Stomach (tissue), 4 donors: ENCODE measurements around the gene BORCS6.

Source experiments
- EP300 ChIP-seq: sonication (generic); formaldehyde crosslinking; IDR thresholded peaks from one replicate; pipeline ENCODE4 v1.6.1; 2017; ENCODE audit warnings: antibody characterized with exemption
- POLR2A ChIP-seq, 4 donors: fragments of 450-650 bp; IDR thresholded peaks; one replicate each; pipeline ENCODE4 v1.6.1; 2016; ENCODE audit warnings: antibody characterized with exemption in 4 of 4, control low read depth in 2 of 4, mild to moderate bottlenecking in 1 of 4, moderate library complexity in 1 of 4

DNA sequence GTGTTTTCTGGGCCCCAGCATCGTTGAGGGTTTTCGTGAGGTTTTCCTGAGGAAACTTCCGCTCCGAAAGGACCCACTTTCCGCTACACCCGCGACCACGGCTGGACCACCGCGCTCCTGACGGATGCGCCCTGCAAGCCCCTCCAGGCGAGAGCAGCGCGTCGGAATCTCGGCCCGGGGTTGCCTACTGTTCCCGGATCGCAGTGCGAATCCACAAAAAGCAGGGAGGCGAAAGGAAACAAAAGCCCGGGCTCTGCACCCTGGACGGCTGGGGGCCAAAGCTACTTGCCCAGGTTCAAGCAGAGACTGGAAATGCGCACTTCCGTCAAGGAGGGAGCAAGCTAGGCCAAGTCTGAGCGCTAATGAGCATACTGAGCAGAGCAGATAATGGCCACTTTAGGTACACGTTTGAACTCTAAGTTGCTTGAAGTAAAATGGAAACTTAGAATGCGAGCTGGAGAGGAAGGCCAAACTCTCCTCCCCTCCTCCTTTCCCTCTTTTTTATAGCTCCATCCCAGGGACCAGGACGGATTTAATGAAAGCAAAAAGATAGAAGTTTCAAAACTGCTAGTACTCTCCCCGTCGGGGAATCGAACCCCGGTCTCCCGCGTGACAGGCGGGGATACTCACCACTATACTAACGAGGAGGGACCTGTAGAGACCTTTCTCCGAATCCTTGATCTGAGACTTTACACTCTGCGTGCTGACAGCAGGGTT lies 31.8 kb upstream of the BORCS6 start:
- TF ChIP-seq EP300 (no peak), POLR2A (IDR thresholded peaks at IDR 0.05) (no peak)
